HEK293 (cell line): ENCODE results near the gene CCR9.

Source experiments
- CTCF ChIA-PET: fragments of 350-600 bp; formaldehyde crosslinking; extraction: SDS; loops from one replicate; lab custom pipeline; 2021; ENCODE audit warnings: antibody characterized with exemption; lab: Yijun Ruan, JAX
- POLR2A ChIA-PET: fragments of 300-600 bp; formaldehyde crosslinking; extraction: SDS; loops from one replicate; lab custom pipeline; 2020; ENCODE audit warnings: antibody characterized with exemption, inconsistent platforms; lab: Yijun Ruan, JAX
- H3K27ac ChIP-seq: fragments of 200-500 bp; sonication (Bioruptor generic); 2 replicates; pipeline ENCODE4 v1.5.1; 2014; ENCODE audit warnings: low read depth, low read length, control low read depth, inconsistent platforms; ENCODE audit errors: extremely low read depth
- H3K36me3 ChIP-seq, 2 experiments: fragments of 200-500 bp in 1 of 2; sonication (Bioruptor generic) in 1 of 2; 1 replicate in 1 of 2; 2 replicates in 1 of 2; pipeline ENCODE4 v1.5.1; 2014 to 2017; ENCODE audit warnings: inconsistent platforms in 2 of 2, low read length in 2 of 2; ENCODE audit not compliant: control insufficient read depth in 2 of 2, insufficient read depth in 1 of 2
- H3K4me1 ChIP-seq: fragments of 200-500 bp; sonication (Bioruptor generic); 2 replicates; pipeline ENCODE4 v1.5.1; 2014; ENCODE audit warnings: mild to moderate bottlenecking, low read length, inconsistent platforms; ENCODE audit not compliant: control insufficient read depth, insufficient read depth
- H3K4me3 ChIP-seq: 2 replicates; pipeline ENCODE4 v1.5.1; 2011; ENCODE audit warnings: low read depth, mild to moderate bottlenecking, control low read depth, low read length, moderate library complexity
- H3K9me3 ChIP-seq: fragments of 200-500 bp; sonication (Bioruptor generic); 2 replicates; pipeline ENCODE4 v1.5.1; 2014; ENCODE audit warnings: low read depth, low read length, inconsistent platforms; ENCODE audit not compliant: control insufficient read depth, insufficient read depth
- BCL11B ChIP-seq: fragments of 450-650 bp; formaldehyde crosslinking; IDR thresholded peaks from 2 replicates; pipeline ENCODE4 v1.5.1; 2016; ENCODE audit warnings: low read depth, missing biosample characterization, missing genetic modification characterization
- EGR2 ChIP-seq: fragments of 450-650 bp; formaldehyde crosslinking; IDR thresholded peaks from 2 replicates; pipeline ENCODE4 v1.5.1; 2016; ENCODE audit warnings: low read depth, missing biosample characterization, missing genetic modification characterization
- ZBTB7A ChIP-seq: fragments of 450-650 bp; formaldehyde crosslinking; IDR thresholded peaks from 2 replicates; pipeline ENCODE4 v1.5.1; 2016; ENCODE audit warnings: low read depth, missing biosample characterization, missing genetic modification characterization
- ZNF112 ChIP-seq: fragments of 450-650 bp; formaldehyde crosslinking; IDR thresholded peaks from 2 replicates; pipeline ENCODE4 v1.5.0; 2017; ENCODE audit warnings: missing biosample characterization, missing genetic modification characterization
- ZNF18 ChIP-seq: fragments of 450-650 bp; formaldehyde crosslinking; IDR thresholded peaks from 2 replicates; pipeline ENCODE4 v1.5.1; 2016; ENCODE audit warnings: missing biosample characterization, missing genetic modification characterization
- ZNF184 ChIP-seq: fragments of 450-650 bp; IDR thresholded peaks from 2 replicates; pipeline ENCODE4 v1.5.1; 2018; ENCODE audit warnings: missing biosample characterization, mild to moderate bottlenecking, missing genetic modification characterization
- ZNF19 ChIP-seq: fragments of 450-650 bp; formaldehyde crosslinking; IDR thresholded peaks from 2 replicates; pipeline ENCODE4; 2016; ENCODE audit warnings: missing biosample characterization, missing genetic modification characterization, low read depth
- ZNF280C ChIP-seq: fragments of 450-650 bp; formaldehyde crosslinking; IDR thresholded peaks from 2 replicates; pipeline ENCODE4 v1.5.1; 2016; ENCODE audit warnings: missing biosample characterization, missing genetic modification characterization
- ZNF280D ChIP-seq: fragments of 450-650 bp; formaldehyde crosslinking; IDR thresholded peaks from 2 replicates; pipeline ENCODE4 v1.5.1; 2016; ENCODE audit warnings: missing biosample characterization, missing genetic modification characterization
- ZNF302 ChIP-seq: fragments of 450-650 bp; formaldehyde crosslinking; IDR thresholded peaks from 2 replicates; pipeline ENCODE4 v1.5.1; 2016; ENCODE audit warnings: missing biosample characterization, missing genetic modification characterization, low read depth
- ZNF404 ChIP-seq: fragments of 450-650 bp; formaldehyde crosslinking; IDR thresholded peaks from 2 replicates; pipeline ENCODE4 v1.5.1; 2017; ENCODE audit warnings: missing biosample characterization, missing genetic modification characterization
- ZNF433 ChIP-seq: fragments of 450-650 bp; formaldehyde crosslinking; IDR thresholded peaks from 2 replicates; pipeline ENCODE4 v1.5.1; 2016; ENCODE audit warnings: missing biosample characterization, missing genetic modification characterization, low read depth
- ZNF529 ChIP-seq: fragments of 450-650 bp; formaldehyde crosslinking; IDR thresholded peaks from 2 replicates; pipeline ENCODE4 v1.5.1; 2017; ENCODE audit warnings: missing genetic modification characterization, missing biosample characterization; ENCODE audit not compliant: insufficient replicate concordance
- ZNF626 ChIP-seq: fragments of 450-650 bp; sonication (Bioruptor Pico); formaldehyde crosslinking; IDR thresholded peaks from 2 replicates; pipeline ENCODE4 v1.5.1; 2018; ENCODE audit warnings: missing biosample characterization, missing genetic modification characterization, inconsistent platforms
- ZNF777 ChIP-seq: fragments of 450-650 bp; formaldehyde crosslinking; IDR thresholded peaks from 2 replicates; pipeline ENCODE4 v1.5.1; 2017; ENCODE audit warnings: missing biosample characterization, missing genetic modification characterization, borderline replicate concordance
- ZNF837 ChIP-seq: fragments of 450-650 bp; formaldehyde crosslinking; IDR thresholded peaks from 2 replicates; pipeline ENCODE4 v1.5.1; 2016; ENCODE audit warnings: missing biosample characterization, missing genetic modification characterization
- ZSCAN5A ChIP-seq: fragments of 450-650 bp; formaldehyde crosslinking; IDR thresholded peaks from 2 replicates; pipeline ENCODE4 v1.5.1; 2016; ENCODE audit warnings: missing biosample characterization, missing genetic modification characterization
- TF ChIP-seq, protein P1 (sequence below): fragments of 450-650 bp; formaldehyde crosslinking; IDR thresholded peaks from 2 replicates; pipeline ENCODE4 v1.5.1; 2016; ENCODE audit warnings: missing biosample characterization, missing genetic modification characterization
- TF ChIP-seq, protein P2 (sequence below): fragments of 450-650 bp; formaldehyde crosslinking; optimal IDR thresholded peaks from 2 replicates; pipeline ENCODE3; 2016; ENCODE audit warnings: missing biosample characterization, mild to moderate bottlenecking, missing genetic modification characterization

Gene CCR9

GRCh38 chr3:45912435-45912834 lies 26.1 kb downstream of the CCR9 start:
- Histone ChIP-seq H3K4me1 (no peaks in the 10 kb centered on the region), H3K27ac (no peak overlapping the region), H3K36me3 (no peaks in the 10 kb centered on the region), H3K4me3 (no peak overlapping the region), H3K9me3 (no peaks in the 10 kb centered on the region)
- POLR2A ChIA-PET: no interaction called here
- TF ChIP-seq, protein P1, sequence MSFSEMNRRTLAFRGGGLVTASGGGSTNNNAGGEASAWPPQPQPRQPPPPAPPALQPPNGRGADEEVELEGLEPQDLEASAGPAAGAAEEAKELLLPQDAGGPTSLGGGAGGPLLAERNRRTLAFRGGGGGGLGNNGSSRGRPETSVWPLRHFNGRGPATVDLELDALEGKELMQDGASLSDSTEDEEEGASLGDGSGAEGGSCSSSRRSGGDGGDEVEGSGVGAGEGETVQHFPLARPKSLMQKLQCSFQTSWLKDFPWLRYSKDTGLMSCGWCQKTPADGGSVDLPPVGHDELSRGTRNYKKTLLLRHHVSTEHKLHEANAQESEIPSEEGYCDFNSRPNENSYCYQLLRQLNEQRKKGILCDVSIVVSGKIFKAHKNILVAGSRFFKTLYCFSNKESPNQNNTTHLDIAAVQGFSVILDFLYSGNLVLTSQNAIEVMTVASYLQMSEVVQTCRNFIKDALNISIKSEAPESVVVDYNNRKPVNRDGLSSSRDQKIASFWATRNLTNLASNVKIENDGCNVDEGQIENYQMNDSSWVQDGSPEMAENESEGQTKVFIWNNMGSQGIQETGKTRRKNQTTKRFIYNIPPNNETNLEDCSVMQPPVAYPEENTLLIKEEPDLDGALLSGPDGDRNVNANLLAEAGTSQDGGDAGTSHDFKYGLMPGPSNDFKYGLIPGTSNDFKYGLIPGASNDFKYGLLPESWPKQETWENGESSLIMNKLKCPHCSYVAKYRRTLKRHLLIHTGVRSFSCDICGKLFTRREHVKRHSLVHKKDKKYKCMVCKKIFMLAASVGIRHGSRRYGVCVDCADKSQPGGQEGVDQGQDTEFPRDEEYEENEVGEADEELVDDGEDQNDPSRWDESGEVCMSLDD (tag by site-specific recombination): no peak
- TF ChIP-seq ZNF280D (tag by site-specific recombination): no peak
- no peak for TF ChIP-seq ZNF280C (tag by site-specific recombination)
- no peak for TF ChIP-seq ZNF19 (tag by site-specific recombination)
- TF ChIP-seq ZNF112 (tag by site-specific recombination): no peak
- no peak for TF ChIP-seq ZSCAN5A (tag by site-specific recombination)
- no peak for TF ChIP-seq ZNF837 (tag by site-specific recombination)
- TF ChIP-seq ZNF433 (tag by site-specific recombination): no peak
- TF ChIP-seq ZBTB7A (tag by site-specific recombination): no peak
- no peak for TF ChIP-seq EGR2 (tag by site-specific recombination)
- TF ChIP-seq ZNF777 (tag by site-specific recombination): no peak
- TF ChIP-seq ZNF529 (tag by site-specific recombination): no peak
- TF ChIP-seq ZNF184 (tag by site-specific recombination): no peak
- no peak for TF ChIP-seq BCL11B
- no peak for TF ChIP-seq ZNF302
- CTCF ChIA-PET: no interaction called here

DNA sequence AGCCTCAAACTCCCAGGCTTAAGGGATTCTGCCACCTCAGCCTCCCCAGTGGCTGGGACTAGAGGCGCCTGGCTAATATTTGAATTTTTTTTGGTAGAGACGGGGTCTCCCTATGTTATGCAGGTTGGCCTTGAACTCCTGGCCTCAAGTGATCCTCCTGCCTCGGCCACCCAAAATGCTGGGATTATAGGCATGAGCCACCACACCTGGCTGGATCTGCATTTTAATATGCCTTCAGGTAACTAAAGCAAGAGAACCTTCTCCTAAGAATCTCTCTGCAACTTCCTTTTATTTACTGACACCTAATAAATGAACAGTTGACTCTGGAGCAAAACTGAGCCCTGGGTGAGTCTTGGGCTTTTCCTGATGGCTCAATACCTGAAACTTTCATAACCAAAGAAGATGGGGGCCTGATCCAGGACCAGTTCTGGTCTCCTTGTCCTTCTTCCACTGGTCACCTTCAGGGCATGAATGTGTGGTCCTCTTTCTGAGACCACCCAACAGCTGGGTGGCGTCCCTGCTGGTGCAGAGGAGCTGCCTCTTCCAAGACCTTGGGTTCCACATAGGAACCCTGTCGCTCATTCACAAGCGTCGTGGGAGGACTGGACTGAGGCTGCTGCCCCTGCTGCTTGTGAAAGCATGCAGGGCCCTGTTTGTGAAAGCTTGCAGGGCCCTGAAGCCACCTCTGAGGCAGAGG lies 28.2 kb downstream of the CCR9 start:
- TF ChIP-seq, protein P2, sequence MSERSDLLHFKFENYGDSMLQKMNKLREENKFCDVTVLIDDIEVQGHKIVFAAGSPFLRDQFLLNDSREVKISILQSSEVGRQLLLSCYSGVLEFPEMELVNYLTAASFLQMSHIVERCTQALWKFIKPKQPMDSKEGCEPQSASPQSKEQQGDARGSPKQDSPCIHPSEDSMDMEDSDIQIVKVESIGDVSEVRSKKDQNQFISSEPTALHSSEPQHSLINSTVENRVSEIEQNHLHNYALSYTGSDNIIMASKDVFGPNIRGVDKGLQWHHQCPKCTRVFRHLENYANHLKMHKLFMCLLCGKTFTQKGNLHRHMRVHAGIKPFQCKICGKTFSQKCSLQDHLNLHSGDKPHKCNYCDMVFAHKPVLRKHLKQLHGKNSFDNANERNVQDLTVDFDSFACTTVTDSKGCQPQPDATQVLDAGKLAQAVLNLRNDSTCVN: no peak
- TF ChIP-seq ZNF626 (tag by site-specific recombination) (no peak), ZNF18 (tag by site-specific recombination) (no peak), ZNF404 (tag by site-specific recombination) (no peak)
- H3K4me3 ChIP-seq: no peak overlapping the region
- CTCF ChIA-PET: no interaction called here
- POLR2A ChIA-PET: no interaction called here
- H3K36me3 ChIP-seq: peaks cover 0 to 3% of the 10 kb centered on the region in 2 experiments; a peak in 1 of 3 replicates
- no peaks in the 10 kb centered on the region for H3K9me3 ChIP-seq
- no peak overlapping the region for H3K27ac ChIP-seq
- no peaks in the 10 kb centered on the region for H3K4me1 ChIP-seq
